ENCODE data around the gene EFL1.

Gene EFL1

DNA sequence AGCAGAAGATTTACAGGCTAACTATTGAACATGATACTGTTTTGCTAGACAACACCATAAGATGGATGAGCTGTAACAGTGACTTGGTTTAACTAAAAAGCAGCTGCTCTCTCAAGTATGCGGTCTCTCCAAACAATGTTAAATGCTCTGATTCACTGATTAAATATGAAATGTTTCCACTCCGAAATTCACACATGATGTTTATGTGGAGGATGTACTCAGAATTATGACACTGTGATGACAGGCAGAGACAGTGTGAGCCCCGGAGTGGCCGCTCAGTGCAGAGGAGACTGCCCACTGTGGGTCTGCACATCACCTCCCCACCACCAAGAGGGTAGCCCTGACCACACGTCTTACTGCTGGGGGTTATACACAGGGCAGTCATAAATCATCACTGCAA is 132.8 kb downstream of the EFL1 start:
- no peak for DNase-seq (ENCODE audit: low read depth)
- TF ChIP-seq CTCF (IDR thresholded peaks at IDR 0.05; ENCODE audit: low read depth, low read length, missing control alignments), result no peak
- H3K4me3 ChIP-seq (ENCODE audit: low read depth, low read length), result no peak overlapping the region

DNA sequence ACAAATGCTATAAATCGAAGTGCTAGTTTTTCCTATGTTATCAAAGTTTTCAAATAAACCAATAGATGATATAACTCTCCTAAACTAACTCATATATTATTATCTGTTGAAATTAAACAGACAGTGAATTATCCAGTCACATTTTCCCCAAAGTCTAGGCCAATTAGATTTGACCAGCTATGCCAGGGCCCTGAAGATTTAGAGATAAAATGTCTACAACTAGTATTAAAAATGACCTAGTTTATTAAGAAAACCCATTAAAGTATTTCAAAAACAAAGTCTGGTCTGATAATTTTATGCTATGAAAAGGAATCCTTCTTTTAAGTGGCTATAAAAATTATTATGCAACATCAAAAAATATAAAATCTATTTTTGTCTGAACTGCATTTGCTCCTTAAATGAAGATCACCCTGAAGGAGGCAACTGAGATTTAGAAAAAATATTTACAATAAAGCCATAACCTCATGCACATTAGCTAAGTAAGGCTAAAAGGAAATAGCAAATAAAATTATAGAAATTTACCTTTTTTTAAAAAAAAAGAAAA is 133.3 kb downstream of the EFL1 start:
- H3K4me3 ChIP-seq (ENCODE audit: low read depth, low read length), result no peak overlapping the region
- TF ChIP-seq CTCF (IDR thresholded peaks at IDR 0.05; ENCODE audit: low read depth, low read length, missing control alignments), result no peak
- DNase-seq (ENCODE audit: low read depth), result no peak

DNA sequence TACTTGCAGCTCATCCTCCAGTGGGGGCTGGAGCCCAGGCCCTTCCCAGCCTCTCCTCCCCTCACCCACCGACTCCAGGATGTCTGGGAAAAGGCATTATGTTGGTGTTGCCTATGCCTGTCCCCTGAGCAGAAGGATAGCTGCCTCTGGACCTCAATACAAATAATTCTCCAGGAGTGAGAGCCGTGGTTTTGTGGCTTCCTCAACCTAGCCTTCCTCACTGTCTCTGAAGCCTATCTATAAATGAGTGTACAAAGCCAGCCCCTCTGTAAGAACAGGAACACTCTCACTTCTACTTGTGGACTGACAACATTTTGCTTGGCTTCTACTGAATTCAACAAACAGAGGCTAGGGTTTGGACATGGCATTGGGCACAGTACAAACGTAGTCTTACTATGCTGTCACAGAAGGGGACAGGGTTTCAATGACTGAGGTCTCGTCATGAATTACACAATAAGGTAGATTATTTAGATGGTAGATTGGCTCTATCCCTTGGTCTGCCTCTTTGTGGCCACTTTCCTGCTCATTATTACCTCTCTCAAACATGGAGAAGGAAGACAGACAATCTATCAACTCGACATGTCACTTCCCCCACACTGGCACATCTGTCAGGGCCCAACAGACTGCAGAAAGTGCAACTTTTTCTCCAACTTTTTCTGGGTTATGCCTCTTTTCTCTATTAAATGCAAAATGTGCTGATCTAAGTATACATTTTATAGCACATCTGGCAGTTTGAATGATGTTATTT is 134.0 kb downstream of the EFL1 start:
- H3K4me3 ChIP-seq (ENCODE audit: low read depth, low read length), result no peak overlapping the region
- no peak for TF ChIP-seq CTCF (IDR thresholded peaks at IDR 0.05; ENCODE audit: low read depth, low read length, missing control alignments)
- no peak for DNase-seq (ENCODE audit: low read depth)

DNA sequence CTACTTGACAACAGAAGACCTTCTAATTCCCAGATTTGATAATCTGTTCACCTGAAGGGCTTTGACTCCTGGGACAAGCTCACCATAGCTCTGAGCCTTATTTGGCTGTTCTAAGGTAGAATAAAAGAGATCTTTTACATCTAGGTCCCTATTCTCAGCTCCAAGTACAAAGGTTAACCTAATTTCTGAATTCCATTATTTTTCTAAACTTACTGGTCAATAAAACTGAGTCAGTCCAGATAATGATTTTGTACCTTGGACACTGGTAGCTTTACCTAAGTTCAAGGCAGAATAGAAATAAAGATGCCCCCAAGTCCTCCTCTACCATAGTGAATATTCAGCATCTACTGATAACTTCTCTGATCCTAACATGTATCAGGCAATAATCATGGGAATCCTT is 135.0 kb downstream of the EFL1 start:
- no peak for TF ChIP-seq CTCF (IDR thresholded peaks at IDR 0.05; ENCODE audit: low read depth, low read length, missing control alignments)
- no peak for DNase-seq (ENCODE audit: low read depth)
- H3K4me3 ChIP-seq (ENCODE audit: low read depth, low read length), result no peak overlapping the region

- no peak overlapping the region for H3K4me3 ChIP-seq (ENCODE audit: low read depth, low read length)
- TF ChIP-seq CTCF (IDR thresholded peaks at IDR 0.05; ENCODE audit: low read depth, low read length, missing control alignments), result no peak
- no peak for DNase-seq (ENCODE audit: low read depth)
Observed at GRCh38 chr15:82126346-82126745, 136.2 kb downstream of the EFL1 start.

- no peak for DNase-seq (ENCODE audit: low read depth)
- TF ChIP-seq CTCF (IDR thresholded peaks at IDR 0.05; ENCODE audit: low read depth, low read length, missing control alignments), result no peak
- no peak overlapping the region for H3K4me3 ChIP-seq (ENCODE audit: low read depth, low read length)
Observed at GRCh38 chr15:82124331-82125263, 137.9 kb downstream of the EFL1 start.
